ENCODE measurements around the gene TBC1D22A. TPM values are rescaled to one million over a fixed set of nuclear protein-coding genes. Genes with fewer than 3 reads are reported as not detected.
"Not testable (repeated sequence)": the region's sequence is repeated elsewhere in the genome, so short reads cannot be mapped to it uniquely, and the experiment has no call there.

The TBC1D22A gene
- total RNA-seq, 2 donors from 2014 or later = 15.8 to 17.4 TPM

DNA sequence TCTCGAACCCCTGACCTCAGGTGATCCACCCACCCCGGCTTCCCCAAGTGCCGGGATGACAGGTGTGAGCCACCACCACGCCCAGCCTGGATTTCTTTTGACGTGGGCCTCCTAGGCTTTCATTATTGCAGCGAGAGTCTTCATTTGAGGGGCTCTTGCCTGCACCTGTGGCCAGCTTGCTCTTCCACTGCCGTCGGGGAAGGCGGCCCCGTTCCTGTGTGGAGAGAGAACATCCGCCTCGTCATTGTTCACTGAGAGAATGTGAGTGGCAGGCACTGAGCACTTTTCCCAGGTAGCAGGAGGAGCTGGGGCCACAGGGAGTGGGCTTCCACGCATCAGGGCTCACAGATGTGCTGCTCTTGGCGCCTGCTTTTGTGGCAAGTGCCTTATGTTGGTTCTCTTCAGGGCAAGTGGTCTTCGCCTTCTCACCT lies 365.0 kb downstream of the TBC1D22A start:
- intact Hi-C loops (cut with DNase I) = no loop called here
- ATAC-seq (no peak), DNase-seq (no peak)

DNA sequence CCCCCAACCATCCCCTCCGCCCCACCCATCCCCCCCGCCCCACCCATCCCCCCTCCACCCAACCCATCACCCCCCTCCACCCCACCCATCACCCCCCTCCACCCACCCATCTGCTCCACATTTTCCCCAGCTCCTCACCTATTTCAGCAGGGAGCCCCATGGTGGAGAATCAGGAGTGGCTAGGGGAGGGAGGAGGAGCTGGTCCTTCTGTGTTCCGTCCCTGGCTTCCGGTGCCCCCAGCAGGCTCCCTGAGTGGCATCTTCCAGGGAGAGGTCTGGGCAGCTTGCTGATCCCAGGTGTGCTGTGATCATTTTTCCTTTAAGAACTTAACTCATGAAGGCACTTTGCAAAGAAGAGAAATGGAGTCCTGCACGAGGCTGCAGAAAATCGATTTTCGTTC lies 365.8 kb downstream of the TBC1D22A start:
- DNase-seq (no peak), ATAC-seq (no peak)
- intact Hi-C loops (cut with DNase I) = no loop called here

DNA sequence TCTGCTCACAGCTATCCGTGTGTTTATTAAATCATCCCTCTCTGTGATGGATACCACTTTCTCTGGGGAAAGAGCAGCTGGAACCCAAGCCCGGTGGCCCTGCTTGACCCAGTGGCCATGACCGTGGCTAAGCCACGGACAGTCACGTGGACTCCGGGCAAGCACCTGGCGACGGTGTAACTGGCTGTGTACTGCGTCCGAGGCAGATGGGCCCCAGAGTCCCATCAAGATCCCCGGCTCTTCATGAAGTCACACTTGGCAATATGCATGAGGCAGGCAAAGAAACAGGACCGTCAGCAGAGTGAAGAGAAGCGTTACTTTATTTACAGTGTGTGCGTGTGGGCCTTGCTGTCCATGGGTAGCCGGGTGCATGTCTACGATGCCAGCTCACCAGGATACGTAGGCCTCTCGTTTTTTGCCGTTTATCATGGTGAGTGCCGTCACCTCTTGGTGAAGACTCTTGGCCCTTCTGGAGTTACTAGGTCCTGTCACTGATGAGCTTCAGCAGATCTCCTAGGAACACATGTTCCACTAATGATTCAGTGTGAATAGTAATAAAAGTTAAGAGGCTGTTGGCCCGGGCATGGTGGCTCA lies 366.3 kb downstream of the TBC1D22A start:
- ATAC-seq = no peak
- no peak for DNase-seq
- intact Hi-C loops (cut with DNase I) = no loop called here

DNA sequence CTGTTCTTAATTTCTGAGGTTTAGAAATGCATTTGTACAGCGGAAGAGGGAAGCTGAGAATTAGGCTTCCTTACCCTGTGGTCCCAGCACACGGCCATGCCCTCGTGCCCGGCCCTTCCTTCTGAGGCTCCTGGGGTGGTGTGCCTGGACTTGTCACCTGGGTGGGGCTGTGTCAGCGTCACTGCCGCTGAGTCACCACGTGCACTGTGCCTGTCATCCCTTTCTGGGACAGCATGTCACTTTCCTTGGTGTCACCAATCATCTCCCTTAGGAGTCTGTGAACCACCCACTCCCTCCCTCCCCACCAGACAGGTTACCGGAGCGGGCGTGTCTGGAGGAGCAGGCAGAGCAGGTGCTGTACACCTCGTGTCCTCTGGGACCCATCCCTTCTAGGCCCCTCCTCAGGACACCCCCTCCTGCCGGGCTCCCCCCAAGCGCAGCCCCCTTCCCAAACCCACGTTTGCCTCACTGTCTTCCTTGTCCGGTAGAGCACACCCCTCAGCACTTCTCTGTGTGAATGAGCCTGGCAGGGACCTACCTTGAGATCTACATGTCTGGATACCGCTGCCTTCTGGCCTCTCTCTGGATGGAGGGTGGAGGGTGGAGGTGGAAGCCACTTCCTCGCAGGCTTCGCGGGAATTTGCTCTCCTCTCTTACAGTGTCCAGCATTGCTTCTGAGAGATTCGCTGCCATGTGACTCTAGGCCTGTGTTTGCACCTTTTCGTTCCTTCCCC lies 367.6 kb downstream of the TBC1D22A start:
- DNase-seq (no peak), ATAC-seq (peak in 1 of 2 donors; percentile 49)
- intact Hi-C loops (cut with DNase I) = no loop called here

DNA sequence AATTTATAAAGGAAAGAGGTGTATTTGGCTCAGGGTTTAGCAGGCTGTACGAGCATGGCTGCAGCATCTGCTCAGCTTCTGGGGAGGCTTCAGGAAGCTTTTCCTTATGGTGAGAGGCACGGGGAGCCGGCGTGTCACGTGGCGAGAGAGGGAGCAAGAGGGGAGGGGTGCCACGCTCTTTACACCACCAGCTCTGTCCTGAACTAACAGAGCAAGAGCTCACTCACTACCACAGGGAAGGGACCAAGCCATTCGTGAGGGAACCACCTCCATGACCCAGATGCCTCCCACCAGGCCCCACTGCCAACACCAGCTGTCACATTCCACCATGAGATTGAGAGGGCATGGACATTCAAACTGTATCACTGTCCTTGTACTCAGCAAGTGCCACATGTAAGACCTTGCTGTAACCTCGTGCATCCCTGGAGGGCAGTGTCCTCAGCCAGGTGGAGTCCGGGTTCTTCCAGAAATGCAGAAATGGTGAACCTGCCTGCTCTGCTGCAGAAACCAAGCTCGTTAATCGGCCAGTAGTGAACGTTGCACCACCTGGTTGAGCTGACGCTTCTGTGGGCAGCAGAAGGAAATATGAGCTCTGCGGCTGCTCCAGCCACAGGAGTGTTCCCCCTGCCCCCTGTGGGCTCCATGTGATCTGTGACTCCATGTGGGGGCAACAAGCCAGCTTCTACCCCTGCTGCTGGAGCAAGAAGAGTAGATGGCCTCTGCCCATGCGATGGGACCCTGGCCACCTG lies 368.6 kb downstream of the TBC1D22A start:
- intact Hi-C loops (cut with DNase I) = no loop called here
- ATAC-seq (no peak), DNase-seq (peak; percentile 9)

DNA sequence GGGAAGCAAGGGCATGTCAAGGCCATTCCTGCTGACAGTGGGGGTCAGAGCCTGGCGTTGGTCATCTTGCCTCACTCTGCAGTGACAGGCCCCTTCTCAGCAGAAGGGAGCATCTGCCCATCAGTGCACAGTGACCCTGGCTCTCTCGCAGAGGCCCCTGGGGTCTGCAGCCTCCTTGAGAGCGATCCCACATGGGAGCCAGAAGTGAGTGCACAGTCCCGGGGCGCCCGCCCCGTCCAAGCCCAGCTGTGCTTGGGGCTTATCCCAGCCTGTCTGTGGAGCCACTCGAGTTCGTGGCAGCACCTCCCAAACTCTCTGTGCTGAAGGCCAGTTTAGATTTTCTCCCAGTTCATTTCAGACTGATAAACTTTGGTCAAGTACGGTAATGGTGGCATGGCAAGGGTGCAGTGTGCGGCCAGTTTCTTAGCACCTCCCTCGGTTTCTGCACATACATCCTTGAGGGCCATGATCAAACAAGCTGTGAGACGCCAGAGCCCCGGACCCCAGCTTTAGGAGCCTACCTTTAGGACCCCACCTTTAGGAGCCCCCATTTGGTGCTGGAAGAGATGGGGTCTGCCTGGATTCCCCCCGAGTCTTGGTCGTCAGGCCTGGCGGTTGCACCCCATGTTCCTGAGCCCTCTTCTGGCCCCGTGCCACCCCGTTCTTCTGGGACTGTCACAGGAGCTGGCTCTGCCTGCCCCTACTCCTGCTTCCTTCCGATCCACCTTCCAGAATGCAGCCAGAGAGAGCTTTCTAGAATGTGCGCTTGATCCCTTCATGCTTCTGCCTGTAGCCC lies 369.4 kb downstream of the TBC1D22A start:
- intact Hi-C loops (cut with DNase I) = no loop called here
- ATAC-seq = no peak
- peak; percentile 4 for DNase-seq

DNA sequence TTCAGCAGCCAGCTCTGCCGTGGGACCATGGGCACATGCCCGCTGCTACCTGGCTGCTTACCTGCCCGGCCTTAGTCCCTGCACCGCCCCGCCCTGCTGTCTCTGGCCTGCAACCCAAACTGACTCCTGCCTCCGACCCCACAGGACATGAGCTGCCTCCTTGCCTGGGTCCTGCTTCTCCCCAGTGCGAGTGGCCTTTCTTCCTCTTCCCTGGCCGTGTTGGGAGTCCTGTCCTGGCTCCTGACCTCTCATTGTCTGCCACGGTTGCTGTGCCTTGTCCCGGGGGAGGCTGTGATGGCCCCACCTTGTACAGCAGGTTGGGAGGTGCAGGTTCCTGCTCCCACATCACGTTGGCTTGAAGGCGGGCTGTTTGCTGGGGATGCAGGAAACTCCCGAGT lies 370.0 kb downstream of the TBC1D22A start:
- DNase-seq (peak; percentile 14), ATAC-seq (no peak)
- intact Hi-C loops (cut with DNase I) = no loop called here

DNA sequence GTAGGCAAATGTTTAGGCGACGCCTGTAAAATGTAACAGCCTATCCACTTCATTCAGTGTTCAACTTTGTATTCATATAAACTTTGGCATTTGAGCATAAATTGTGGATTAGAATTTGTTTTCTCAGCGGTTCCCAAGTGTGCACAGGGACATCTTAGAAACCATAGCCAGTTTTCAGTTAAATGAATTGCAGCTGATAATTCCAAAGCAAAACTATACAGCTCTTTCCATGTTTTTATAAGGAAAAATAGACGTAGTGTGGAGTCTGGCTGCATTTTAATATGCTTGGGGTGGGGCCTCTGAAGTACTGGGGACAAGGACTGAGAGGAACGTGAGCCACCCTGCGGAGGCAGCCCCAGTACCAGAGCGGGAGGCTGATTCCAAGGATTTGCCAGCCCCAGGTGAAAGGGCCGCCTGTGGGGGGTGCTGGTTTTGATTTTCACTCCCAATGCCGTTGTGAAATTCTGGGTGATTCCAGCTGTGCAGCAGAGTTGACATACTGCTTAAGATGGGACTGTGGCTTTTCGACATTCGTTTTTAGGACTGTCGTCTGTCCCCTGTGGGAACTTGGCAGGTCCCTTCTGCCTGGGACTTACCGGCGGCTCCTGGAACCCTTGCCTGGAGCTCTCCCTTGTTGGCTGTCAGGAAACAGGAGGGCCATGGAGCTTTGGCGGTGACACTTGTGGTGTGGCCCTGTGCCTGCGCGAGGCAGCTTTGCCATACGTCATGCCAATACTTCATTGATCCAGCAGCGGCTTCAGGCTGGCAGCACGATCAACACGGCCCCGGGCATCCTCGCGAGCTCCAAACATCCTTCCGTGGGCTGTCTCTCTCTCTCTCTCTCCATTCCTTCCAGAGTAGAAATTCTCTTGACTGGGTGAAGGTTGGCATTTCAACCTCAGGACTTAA lies 370.9 kb downstream of the TBC1D22A start:
- ATAC-seq = no peak
- no peak for DNase-seq

DNA sequence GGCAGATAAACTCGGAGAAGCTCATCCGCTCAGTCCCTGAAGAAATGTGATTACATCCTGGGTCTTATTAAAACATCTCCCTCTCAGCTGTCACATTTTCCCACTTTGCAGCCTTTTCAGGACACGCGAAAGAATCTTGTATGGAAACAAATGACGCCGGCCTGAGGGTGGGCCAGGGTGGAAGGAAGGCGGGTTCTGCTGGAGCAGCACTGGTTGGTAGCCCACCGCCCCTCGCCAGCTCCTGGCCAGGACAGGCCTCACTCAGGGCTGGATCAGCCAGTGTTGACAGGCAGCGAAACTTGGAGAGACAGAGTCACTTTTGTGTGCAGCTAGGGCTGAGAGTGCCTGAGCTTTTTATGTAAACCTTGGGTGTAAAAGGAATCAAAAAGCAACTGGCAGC lies 371.8 kb downstream of the TBC1D22A start:
- DNase-seq = no peak
- no peak for ATAC-seq
- intact Hi-C loops (cut with DNase I) = no loop called here

More for the DNA sequence above, 370.9 kb downstream of the TBC1D22A start:
- intact Hi-C loops (cut with DNase I) = no loop called here

DNA sequence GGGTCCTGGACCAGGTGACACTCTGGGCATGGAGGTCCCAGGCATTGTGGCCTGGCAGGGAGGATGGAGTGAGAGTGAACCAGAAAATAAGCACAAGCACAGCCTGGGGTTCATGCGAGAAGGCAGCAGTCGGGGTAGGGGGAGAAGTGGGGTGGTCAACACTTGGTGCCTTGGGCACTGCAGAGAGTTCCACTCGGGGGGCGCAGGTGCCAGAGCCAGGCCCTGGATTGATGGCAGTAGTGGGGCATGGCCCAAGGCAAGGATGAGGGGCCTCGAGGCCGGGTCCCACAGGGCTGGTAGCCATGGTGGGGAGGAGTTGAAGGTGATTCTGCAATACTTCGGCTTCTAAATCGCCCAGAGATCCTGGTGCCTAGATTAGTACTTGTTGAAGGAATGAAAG lies 372.9 kb downstream of the TBC1D22A start:
- DNase-seq (no peak), ATAC-seq (no peak)
- intact Hi-C loops (cut with DNase I) = no loop called here

DNA sequence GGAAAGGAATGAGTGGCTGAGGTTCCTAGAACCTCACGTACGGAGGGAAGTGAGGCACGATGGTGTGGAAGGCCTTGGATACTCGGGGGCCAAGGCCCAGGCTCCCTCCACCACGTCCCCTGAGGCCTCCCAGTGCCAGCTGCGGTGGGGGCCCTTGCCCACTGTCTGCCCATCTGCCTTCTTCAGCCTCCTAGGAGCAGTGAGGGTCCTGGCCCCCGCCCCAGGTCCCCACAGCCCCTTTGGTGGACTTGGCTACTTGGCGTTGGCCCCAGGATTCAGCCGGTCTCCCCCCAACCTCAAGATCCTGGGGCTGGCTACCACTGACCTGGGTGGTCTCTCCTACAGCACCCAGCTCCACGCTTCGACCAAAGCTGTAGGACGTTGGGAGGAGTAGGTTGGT lies 373.6 kb downstream of the TBC1D22A start:
- ATAC-seq = no peak
- no peak for DNase-seq
- intact Hi-C loops (cut with DNase I) = no loop called here

DNA sequence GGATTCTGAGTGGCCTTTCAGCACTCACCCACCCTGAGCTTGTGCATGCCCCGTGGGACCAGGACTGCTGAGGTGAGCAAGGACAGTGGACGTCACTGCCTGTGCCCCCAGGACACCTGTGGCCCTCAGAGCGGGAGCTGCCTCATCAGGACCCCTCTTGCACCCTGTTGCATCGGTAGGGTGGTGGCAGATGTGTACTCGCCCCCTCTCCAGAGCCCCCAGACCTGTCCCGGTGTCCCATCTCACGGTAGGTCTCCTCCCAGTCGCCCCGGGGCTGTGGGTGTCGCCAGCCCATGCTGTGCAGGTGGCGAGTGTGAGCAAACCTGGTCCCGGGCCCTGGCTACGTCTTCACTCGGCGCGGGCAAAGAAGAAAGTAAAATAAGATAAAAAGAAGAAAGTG lies 374.2 kb downstream of the TBC1D22A start:
- no peak for DNase-seq
- ATAC-seq = no peak
- intact Hi-C loops (cut with DNase I) = no loop called here

DNA sequence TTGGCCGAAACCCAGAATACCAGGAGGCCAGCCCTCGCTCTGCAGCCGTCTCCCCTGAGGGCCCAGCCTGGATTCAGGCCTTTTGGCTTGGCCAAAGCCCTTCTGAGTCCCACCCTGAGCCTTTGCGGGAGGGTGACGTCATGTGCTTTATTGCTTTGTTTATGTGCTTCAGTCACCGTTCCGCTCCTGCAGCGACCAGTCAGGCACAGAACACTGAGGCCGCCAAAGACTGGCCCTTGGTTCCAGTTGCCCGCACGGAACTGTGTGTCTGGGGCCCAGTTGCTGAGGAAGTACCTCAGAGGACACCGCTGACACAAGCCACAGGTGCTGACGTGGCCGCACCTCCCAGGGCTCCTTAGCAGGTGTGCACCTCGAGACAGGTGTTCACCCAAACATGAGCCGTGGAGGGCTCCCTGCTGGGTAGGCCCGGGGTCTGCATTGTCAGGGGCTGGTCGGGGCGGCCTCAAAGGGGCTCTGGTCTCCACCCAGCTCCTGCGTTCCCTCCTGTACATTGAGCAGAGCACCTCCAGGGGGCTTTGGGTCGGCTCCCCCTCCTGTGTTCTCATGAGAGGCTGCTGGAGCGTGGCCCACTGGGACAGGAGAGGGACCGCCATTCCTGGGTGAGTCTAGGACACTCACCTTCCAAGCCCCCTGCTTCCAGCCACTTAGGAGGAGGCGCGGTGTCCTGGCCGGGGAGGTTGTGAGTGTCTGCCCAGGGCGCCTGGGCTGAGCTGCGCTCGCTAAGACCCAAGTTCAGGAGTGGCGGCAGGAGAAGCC lies 376.8 kb downstream of the TBC1D22A start:
- DNase-seq (no peak), ATAC-seq (no peak)
- intact Hi-C loops (cut with DNase I) = no loop called here

DNA sequence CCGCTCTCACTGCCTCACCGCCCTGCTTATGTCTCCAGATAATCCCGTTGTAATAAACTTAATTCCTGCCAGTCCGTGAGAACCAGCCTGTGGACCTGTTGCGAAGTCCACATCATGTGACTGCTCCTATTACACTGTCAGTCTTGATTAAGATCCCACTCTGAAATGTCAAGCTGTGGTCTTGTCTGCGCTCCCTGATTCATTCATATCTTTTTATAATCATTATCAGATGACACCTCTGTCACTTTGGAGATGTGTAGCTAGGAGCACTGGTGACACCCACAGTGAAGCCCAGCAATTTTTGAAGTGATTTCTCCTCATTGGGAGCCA lies 377.3 kb downstream of the TBC1D22A start:
- intact Hi-C loops (cut with DNase I) = no loop called here
- ATAC-seq (no peak), DNase-seq (no peak)

DNA sequence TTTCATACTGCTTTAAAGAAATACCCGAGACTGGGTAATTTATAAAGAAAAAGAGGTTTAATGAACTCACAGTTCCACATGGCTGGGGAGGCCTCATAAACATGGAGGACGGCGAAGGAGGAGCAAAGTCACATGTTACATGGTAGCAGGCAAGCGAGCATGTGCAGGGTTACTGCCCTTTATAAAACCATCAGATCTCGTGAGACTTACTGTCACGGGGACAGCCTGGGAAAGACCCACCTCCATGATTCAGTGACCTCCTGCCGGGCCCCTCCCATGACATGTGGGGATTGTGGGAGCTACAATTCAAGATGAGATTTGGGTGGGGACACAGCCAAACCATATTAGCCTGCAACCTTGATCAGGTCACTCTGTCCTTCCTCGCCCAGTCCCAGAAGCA lies 378.5 kb downstream of the TBC1D22A start:
- intact Hi-C loops (cut with DNase I); ATAC-seq; DNase-seq: not testable (repeated sequence)

DNA sequence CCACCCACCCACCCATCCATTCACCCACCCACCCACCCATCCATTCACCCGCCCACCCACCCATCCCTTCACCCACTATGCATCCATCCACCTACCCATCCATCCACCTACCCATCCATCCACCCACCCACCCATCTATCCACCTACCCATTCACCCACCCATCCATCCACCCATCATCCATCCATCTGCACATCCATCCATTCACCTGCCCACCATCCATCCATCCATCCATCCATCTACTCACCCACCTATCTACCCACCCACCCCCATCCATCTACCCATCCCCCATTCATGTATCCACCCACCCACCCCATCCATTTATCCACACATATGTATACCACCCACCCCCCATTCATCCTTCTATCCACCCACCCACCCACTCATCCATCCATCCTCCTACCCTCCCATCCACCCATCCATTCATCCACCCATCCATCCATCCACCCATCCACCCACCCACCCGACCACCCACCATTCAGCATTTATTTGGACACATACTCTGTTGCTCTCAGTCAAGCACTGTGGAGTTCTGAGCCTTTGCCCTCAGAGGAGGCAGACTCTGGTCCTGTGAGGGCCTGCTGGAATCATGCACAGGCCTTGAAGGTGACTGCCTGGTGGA lies 380.1 kb downstream of the TBC1D22A start:
- DNase-seq (no peak), ATAC-seq (no peak)
- intact Hi-C loops (cut with DNase I) = no loop called here

DNA sequence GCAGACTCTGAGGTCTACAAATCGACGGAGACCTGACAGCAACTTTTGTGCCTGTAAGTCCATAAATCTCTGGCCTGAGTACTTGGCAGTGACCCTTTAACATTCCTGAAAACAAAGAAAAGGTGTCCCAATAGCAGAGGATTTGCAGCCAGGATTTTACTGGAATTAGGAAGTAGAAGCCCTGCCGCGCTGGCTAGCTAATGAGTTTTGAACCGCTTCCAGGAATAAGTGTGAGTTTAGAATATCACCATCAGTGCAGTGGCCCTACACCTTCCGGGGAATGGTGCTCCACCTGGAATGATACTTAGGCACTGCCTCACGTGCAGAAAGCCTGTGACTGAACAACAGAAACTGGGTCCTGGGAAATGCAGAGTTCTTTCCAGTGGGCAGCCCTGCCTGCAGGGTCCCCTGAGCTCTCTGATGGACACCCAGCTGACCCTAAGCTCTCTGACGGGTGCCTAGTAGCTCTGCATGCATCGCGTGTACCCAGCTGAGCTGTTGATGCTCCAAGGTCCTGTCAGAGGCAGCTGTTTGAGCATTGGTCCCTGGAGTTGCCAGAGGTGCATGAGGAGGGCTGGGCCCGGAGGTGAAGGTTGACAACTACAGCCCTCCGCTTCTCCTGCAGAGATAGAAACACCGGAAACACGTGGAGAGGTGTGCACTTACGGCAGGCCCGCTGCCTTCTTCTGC lies 380.9 kb downstream of the TBC1D22A start:
- no peak for DNase-seq
- no peak for ATAC-seq
- intact Hi-C loops (cut with DNase I) = no loop called here

Measured in left cardiac atrium (tissue), 4 donors.